Parathyroid adenoma (tissue), 2 donors: ENCODE measurements around the gene EXOC4.

Experiments used
- H2AFZ ChIP-seq: fragments of 300-600 bp; sonication (generic); one replicate; pipeline ENCODE4 v1.7.0; 2017; ENCODE audit warnings: antibody characterized with exemption, mild to moderate bottlenecking
- H3K27ac ChIP-seq: fragments of 300-600 bp; sonication (generic); one replicate; pipeline ENCODE4 v1.7.0; 2017
- H3K27me3 ChIP-seq: fragments of 300-600 bp; sonication (generic); one replicate; pipeline ENCODE4 v1.7.0; 2017; ENCODE audit warnings: low read length; ENCODE audit not compliant: control insufficient read depth, insufficient read depth
- H3K36me3 ChIP-seq: fragments of 300-600 bp; sonication (generic); one replicate; pipeline ENCODE4 v1.7.0; 2017; ENCODE audit warnings: low read length; ENCODE audit not compliant: control insufficient read depth, insufficient read depth
- H3K4me1 ChIP-seq: fragments of 300-600 bp; sonication (generic); one replicate; pipeline ENCODE4 v1.7.0; 2017; ENCODE audit warnings: control low read depth
- H3K4me2 ChIP-seq: fragments of 300-600 bp; sonication (generic); one replicate; pipeline ENCODE4 v1.7.0; 2017; ENCODE audit warnings: low read length
- H3K4me3 ChIP-seq: fragments of 300-600 bp; sonication (generic); one replicate; pipeline ENCODE4 v1.7.0; 2017; ENCODE audit warnings: low read depth, low read length
- H3K79me2 ChIP-seq: fragments of 300-600 bp; sonication (generic); one replicate; pipeline ENCODE4 v1.7.0; 2017; ENCODE audit warnings: control low read depth
- H3K9ac ChIP-seq: fragments of 300-600 bp; sonication (generic); one replicate; pipeline ENCODE4 v1.7.0; 2017; ENCODE audit warnings: mild to moderate bottlenecking
- H3K9me3 ChIP-seq: fragments of 300-600 bp; sonication (generic); one replicate; pipeline ENCODE4 v1.7.0; 2017; ENCODE audit warnings: low read length; ENCODE audit not compliant: control insufficient read depth
- CTCF ChIP-seq: fragments of 300-600 bp; sonication (generic); IDR thresholded peaks from one replicate; pipeline ENCODE4 v1.7.0; 2017; ENCODE audit warnings: antibody characterized with exemption, mild to moderate bottlenecking
- donor health status: primary hyperparathyroidism.

EXOC4 gene

GRCh38 chr7:133822868-133823552 is 570.1 kb downstream of the EXOC4 start:
- no peaks in the 10 kb centered on the region for H3K27me3 ChIP-seq
- peaks cover 3% of the 10 kb centered on the region for H3K4me1 ChIP-seq
- no peak for TF ChIP-seq CTCF

DNA sequence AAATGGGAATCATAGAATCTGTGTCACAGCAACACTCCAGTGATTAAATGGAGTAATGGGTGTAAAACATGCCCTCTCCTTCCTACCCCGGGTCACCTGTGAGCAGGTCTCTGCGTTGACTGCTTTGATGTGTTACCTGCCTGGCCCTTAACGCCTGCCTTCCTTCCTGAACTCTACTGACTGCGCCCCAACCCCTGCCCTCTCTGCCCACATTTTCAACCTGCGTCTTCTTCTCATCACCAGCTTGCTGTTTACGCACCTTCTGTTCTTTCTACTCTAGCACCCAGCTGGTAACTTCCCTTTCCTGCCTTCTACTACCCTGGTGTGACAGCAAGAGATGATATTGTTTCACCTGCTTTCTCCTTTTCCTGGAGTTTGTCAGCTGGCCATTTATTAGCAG is 571.3 kb downstream of the EXOC4 start:
- no peak overlapping the region for H3K9ac ChIP-seq
- no peak for TF ChIP-seq CTCF
- H3K36me3 ChIP-seq: no peaks in the 10 kb centered on the region
- H3K27ac ChIP-seq: no peak overlapping the region
- H3K4me2 ChIP-seq: no peak overlapping the region
- no peak overlapping the region for H2AFZ ChIP-seq
- no peak overlapping the region for H3K4me3 ChIP-seq
- no peaks in the 10 kb centered on the region for H3K27me3 ChIP-seq
- no peaks in the 10 kb centered on the region for H3K79me2 ChIP-seq
- peaks cover 15% of the 10 kb centered on the region for H3K4me1 ChIP-seq
- H3K9me3 ChIP-seq: no peaks in the 10 kb centered on the region

More at GRCh38 chr7:133822868-133823552, 570.1 kb downstream of the EXOC4 start:
- Histone ChIP-seq H3K27ac (no peak overlapping the region), H3K79me2 (no peaks in the 10 kb centered on the region), H3K4me3 (no peak overlapping the region), H3K9ac (no peak overlapping the region), H2AFZ (no peak overlapping the region), H3K9me3 (no peaks in the 10 kb centered on the region), H3K4me2 (no peak overlapping the region), H3K36me3 (no peaks in the 10 kb centered on the region)

GRCh38 chr7:133827707-133828623 is 575.1 kb downstream of the EXOC4 start:
- peak overlapping the region; percentile 8 for H3K4me3 ChIP-seq
- TF ChIP-seq CTCF: no peak
- H3K9me3 ChIP-seq: no peaks in the 10 kb centered on the region
- H3K79me2 ChIP-seq: no peaks in the 10 kb centered on the region
- no peaks in the 10 kb centered on the region for H3K27me3 ChIP-seq
- H2AFZ ChIP-seq: peak overlapping the region; percentile 36
- H3K36me3 ChIP-seq: no peaks in the 10 kb centered on the region
- peak overlapping the region; percentile 79 for H3K27ac ChIP-seq
- H3K4me1 ChIP-seq: peaks cover 27% of the 10 kb centered on the region
- peak overlapping the region; percentile 16 for H3K4me2 ChIP-seq
- no peak overlapping the region for H3K9ac ChIP-seq

DNA sequence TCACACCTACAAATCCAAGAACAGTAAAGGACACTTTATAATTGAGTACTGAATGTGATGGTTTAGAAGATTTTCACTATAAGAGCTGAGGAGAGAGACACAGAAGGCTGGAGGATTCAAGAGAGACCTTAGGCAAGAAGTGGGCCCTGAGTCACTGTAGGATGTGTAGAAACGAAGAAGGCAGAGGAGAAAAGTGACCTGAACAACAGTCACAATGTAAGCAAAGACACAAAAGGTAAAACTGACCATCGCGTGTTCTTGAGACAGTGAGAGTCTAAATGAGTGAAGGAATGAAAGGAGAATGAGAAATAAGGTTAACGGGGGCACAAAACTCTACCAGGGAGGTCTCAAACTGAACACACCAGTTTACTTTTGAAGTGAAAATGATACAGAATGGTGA is 576.0 kb downstream of the EXOC4 start:
- Histone ChIP-seq H3K27ac (peak overlapping the region; percentile 79), H3K79me2 (no peaks in the 10 kb centered on the region), H3K36me3 (no peaks in the 10 kb centered on the region), H3K9ac (no peak overlapping the region), H3K4me2 (peak overlapping the region; percentile 57), H3K27me3 (no peaks in the 10 kb centered on the region), H2AFZ (peak overlapping the region; percentile 25), H3K4me3 (no peak overlapping the region), H3K4me1 (peaks cover 27% of the 10 kb centered on the region), H3K9me3 (no peaks in the 10 kb centered on the region)
- no peak for TF ChIP-seq CTCF
